GM13976 (cell line): Measurements from ENCODE around the gene BBS10.
"Not testable (repeated sequence)": the region's sequence is repeated elsewhere in the genome, so short reads cannot be mapped to it uniquely, and the experiment has no call there.

Source experiments
- DNase-seq: peaks from one replicate; pipeline ENCODE4 v3.0.0; 2012; ENCODE audit warnings: low spot score
- in situ Hi-C: fragments of 300-500 bp; cut with MboI; formaldehyde crosslinking; loops from one replicate; pipeline ENCODE4 v1.12.0; 2022; ENCODE audit warnings: low sequenced_read_pairs, mixed read lengths, inconsistent platforms; ENCODE audit not compliant: unreplicated experiment
- TF ChIP-seq, protein P1 (sequence below): IDR thresholded peaks from 2 replicates; pipeline ENCODE4 v1.5.1; 2012; ENCODE audit warnings: borderline replicate concordance, mild to moderate bottlenecking; ENCODE audit not compliant: insufficient read depth; ENCODE audit errors: extremely low read depth, missing control alignments, control extremely low read depth

The BBS10 gene

DNA sequence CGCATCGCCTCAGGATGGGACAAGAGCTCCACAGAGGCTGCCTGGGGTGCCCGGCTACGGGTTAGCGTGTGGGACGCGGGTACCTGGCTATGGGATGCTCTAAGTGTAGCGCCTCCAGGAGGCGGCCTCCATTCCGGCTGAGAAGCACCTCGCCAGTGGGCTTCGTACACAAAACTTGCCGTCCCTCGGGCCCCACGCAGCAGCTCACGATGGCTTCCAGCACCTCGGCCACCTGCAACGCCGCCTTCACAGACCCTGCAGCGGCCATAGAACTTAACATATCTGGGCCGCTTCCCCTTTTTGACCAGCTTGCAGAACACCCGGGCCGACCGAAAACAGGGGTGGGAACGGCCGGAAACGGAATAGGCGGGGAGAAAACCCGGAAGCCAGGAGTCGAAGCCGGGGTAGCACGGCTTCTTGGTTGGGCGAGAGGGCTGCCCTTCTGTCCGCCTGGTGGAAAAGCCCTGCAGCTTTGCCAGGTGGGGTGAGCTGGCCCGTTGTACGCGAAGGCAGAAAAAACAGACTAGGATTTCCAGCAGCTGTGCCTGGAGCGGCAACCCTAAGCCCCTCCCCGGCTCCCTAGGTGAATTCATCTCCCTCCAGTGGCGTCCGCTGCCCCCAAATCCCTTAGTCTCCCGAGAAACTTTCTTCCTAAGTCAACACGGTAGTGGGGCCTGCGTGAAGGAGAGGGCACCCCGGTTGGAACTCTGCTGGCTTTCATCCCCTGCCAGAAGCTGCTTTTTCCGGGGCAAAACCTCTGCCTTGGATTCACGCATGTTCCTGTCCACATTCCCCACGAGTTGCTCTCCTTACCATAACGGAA is at the start of gene BBS10:
Gene BBS10, minus strand, starts transcription at position 337 of the 823 bp plus-strand sequence. Its CDS starts 57 bp downstream, at position 280.
- in situ Hi-C loops: loop anchor here (25.0 kb wide), 2 partner anchors 261 to 811 kb away; partner anchors contain the start of gene NAP1L1
- DNase-seq: peak; percentile 90
- TF ChIP-seq, protein P1, sequence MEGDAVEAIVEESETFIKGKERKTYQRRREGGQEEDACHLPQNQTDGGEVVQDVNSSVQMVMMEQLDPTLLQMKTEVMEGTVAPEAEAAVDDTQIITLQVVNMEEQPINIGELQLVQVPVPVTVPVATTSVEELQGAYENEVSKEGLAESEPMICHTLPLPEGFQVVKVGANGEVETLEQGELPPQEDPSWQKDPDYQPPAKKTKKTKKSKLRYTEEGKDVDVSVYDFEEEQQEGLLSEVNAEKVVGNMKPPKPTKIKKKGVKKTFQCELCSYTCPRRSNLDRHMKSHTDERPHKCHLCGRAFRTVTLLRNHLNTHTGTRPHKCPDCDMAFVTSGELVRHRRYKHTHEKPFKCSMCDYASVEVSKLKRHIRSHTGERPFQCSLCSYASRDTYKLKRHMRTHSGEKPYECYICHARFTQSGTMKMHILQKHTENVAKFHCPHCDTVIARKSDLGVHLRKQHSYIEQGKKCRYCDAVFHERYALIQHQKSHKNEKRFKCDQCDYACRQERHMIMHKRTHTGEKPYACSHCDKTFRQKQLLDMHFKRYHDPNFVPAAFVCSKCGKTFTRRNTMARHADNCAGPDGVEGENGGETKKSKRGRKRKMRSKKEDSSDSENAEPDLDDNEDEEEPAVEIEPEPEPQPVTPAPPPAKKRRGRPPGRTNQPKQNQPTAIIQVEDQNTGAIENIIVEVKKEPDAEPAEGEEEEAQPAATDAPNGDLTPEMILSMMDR: peak; percentile 37

DNA sequence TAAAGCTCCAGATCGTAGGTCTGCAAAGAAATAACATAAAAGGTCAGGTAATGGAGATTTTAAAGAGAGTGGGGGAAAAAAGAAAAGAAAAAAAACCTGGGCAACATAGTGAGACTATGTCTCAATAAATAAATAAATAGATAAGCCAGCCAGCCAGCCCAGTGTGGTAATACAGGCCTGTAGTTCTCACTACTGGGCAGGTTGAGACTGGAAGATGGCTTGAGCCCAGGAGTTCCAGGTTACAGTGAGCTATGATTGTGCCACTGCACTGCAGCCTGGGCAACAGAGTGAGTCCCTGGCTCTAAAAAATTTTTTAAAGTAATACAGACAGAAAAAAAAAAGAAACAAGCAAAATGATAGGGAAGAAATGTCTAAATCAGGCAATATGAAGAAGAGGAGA is 43.2 kb upstream of the BBS10 start:
- no peak for DNase-seq
- in situ Hi-C loops: no loop called here
- TF ChIP-seq, protein P1: no peak

DNA sequence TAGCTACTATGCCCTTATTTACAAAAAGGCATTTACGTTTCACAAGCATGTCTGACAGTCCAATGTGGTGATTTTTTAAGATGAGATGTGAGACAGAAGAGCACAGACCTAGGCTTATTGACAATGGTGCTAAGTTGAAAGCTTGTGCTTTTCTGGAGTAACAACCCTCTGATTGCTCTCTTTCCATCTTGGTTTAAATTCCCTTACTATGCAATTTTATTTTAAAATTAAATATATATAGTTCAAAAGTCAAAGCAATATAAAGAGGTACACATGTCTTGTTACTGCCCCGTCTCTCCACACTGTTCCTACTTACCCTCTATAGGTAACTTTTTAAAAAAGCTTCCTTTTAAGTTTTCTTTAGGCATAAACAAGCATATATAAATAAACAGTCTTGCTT is 39.4 kb upstream of the BBS10 start:
- in situ Hi-C loops: no loop called here
- TF ChIP-seq, protein P1: no peak
- DNase-seq: no peak

DNA sequence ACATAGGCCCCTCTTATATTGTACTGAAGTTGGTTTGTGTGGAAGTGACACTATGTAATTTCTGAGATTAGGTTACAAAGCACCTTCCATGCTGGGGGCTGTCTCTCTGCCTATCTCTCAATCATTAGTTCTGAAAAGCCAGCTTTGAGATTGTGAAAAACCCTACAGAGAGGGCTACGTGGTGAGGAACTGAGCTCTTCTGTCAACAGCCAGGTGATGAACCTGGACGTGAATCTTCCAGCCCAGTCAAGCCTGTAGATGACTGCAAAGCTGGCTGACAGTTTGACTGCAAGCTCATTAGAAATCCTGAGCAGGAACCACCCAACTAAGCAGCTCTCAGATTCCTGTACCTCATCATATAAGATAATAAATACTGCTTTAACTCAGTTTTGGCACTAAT is 36.3 kb upstream of the BBS10 start:
- no peak for DNase-seq
- in situ Hi-C loops: no loop called here
- TF ChIP-seq, protein P1: no peak

DNA sequence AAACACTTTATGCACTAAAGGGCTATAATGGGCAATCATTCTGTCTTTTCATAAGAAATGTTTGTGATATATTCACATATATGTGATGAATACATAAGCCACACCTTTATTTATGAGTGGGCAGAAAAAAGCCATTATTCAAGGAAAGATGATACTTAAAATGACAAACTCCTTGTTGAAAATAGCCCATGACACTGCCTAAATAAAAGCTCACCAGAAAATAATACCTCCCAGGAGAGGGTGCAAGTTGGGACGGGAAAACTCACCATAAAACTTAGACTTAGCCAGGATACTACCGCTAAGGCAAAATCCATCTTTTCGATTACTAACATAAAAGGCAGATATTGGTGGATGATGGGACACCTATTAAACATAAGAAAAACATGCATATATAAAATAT is 35.8 kb upstream of the BBS10 start:
- in situ Hi-C loops: no loop called here
- TF ChIP-seq, protein P1: no peak
- no peak for DNase-seq

DNA sequence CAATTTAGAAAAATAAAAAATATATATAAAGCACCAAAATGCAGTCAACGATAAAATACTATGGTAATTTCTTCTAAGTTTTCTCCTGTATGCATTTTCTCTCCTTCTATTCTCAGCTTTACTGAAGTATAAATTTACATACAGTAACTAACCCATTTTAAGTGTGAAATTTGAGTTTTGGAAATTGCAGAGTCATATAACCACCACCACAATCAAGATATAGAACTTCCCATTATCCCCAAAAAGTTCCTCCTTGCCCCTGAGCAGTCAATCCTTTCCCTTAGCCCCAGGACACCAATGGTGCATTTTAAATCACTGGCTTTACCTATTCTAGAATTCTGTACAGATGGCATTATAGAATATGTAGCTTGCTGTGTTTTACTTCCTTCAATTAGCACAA is 31.0 kb upstream of the BBS10 start:
- DNase-seq: no peak
- TF ChIP-seq, protein P1: no peak

DNA sequence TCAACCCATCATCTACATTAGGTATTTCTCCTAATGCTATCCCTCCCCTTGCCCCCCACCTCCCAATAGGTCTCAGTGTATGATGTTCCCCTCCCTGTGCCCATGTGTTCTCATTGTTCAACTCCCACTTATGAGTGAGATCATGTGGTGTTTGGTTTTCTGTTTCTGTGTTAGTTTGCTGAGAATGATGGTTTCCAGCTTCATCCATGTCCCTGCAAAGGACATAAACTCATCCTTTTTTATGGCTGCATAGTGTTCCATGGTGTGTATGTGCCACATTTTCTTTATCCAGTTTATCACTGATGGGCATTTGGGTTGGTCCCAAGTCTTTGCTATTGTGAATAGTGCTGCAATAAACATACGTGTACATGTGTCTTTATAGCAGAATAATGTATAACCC is 28.7 kb upstream of the BBS10 start:
- DNase-seq, in situ Hi-C loops: not testable (repeated sequence)

More for the DNA sequence above, 31.0 kb upstream of the BBS10 start:
- in situ Hi-C loops: no loop called here
